ENCODE measurements around the gene MCTP1. TPM values are rescaled to one million over a fixed set of nuclear protein-coding genes. Genes with fewer than 3 reads are reported as not detected.
A peak's percentile ranks its signal among the peaks of the same experiment; 100 is the strongest.

The MCTP1 gene
- total RNA-seq, 4 donors from 2014 or later, result 5.4 to 22.1 (median 5.8) TPM

DNA sequence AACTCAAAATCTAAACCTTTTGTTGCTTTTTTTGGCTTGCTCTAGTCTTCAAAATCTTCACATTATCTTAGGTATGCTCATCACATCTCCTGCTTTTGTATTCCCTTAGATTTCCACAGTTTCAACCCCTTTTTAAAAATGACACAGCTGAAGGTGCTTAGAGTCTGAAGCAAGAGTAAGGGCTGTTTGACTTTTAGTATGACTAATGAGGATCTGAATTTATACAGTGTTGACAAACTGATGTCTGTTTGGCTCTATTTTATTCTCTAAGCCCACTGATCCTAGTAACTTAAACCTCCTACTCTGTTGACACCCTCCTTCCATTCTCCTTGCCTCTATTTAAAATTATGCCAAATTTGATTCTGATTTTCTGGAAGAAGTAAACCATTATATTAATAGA lies 200.1 kb downstream of the MCTP1 start:
- DNase-seq, result no peak
- Histone ChIP-seq H3K27me3 (no peaks in the 10 kb centered on the region), H3K36me3 (no peaks in the 10 kb centered on the region), H3K4me3 (no peak overlapping the region), H3K27ac (no peak overlapping the region), H3K9me3 (no peaks in the 10 kb centered on the region), H3K4me1 (no peaks in the 10 kb centered on the region)
- ATAC-seq, result no peak
- in situ Hi-C loops (cut with MboI; ENCODE audit: low sequenced_read_pairs in 4 of 4), result no loop called here
- intact Hi-C loops (cut with DNase I; ENCODE audit: low total_unique reads), result loop anchor here (10.0 kb wide), 1 partner anchor 50 kb away; no protein-coding TSS in a partner anchor
- TF ChIP-seq CTCF (IDR thresholded peaks at IDR 0.05 in 4 of 5, conservative IDR thresholded peaks at IDR 0.05 in 1 of 5) (no peak), POLR2A (IDR thresholded peaks at IDR 0.05) (no peak)

DNA sequence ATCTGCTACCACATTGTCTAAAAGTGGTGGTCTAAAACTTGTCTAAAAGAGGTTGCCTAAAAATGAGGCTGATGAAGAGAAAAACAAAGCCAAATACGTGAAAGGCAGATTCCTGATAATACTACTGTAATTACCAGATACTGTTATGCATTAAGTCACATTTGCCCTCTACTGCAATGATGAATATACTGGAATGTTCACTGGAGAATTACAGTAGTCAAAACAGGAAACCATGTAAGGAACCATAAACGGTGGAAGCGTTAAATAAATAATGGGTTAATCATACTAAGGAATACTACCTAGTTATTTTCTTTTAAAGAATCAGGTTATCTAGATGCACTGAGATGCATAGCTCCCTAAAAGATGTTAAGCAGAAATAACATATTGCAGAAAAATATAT lies 201.3 kb downstream of the MCTP1 start:
- in situ Hi-C loops (cut with MboI; ENCODE audit: low sequenced_read_pairs in 4 of 4), result no loop called here
- H3K4me1 ChIP-seq, result no peaks in the 10 kb centered on the region
- ATAC-seq, result no peak
- intact Hi-C loops (cut with DNase I; ENCODE audit: low total_unique reads), result loop anchor here (10.0 kb wide), 1 partner anchor 51 kb away; no protein-coding TSS in a partner anchor
- H3K27ac ChIP-seq, result no peak overlapping the region
- H3K36me3 ChIP-seq, result no peaks in the 10 kb centered on the region
- TF ChIP-seq POLR2A (IDR thresholded peaks at IDR 0.05) (no peak), CTCF (IDR thresholded peaks at IDR 0.05 in 4 of 5, conservative IDR thresholded peaks at IDR 0.05 in 1 of 5) (no peak)
- no peaks in the 10 kb centered on the region for H3K27me3 ChIP-seq
- H3K4me3 ChIP-seq, result no peak overlapping the region
- no peaks in the 10 kb centered on the region for H3K9me3 ChIP-seq
- no peak for DNase-seq

DNA sequence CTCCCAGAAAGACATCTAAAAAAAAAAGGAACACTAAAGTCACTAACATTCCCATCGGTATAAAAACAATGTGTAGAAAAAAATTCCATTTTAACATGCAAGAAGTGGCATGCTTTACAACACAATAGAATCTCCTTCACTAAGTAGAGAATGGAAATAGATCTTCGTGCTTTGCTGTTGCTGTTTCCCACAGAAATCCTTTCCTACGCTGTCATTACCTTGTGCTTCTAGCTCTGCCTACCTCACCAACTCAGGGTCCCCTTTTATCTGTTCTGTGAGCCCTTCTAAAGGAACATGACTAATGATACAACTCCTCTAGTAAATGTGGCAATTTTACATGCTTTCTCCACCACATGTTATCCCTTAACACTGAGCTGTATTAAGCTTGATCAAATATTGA lies 202.9 kb downstream of the MCTP1 start:
- in situ Hi-C loops (cut with MboI; ENCODE audit: low sequenced_read_pairs in 4 of 4), result no loop called here
- no peaks in the 10 kb centered on the region for H3K36me3 ChIP-seq
- peak overlapping the region in 3 of 4 donors; percentile 35 to 50 (median 35) for H3K4me3 ChIP-seq
- no peaks in the 10 kb centered on the region for H3K27me3 ChIP-seq
- DNase-seq (no peak), ATAC-seq (no peak)
- no peaks in the 10 kb centered on the region for H3K4me1 ChIP-seq
- TF ChIP-seq CTCF (IDR thresholded peaks at IDR 0.05 in 4 of 5, conservative IDR thresholded peaks at IDR 0.05 in 1 of 5) (no peak), POLR2A (IDR thresholded peaks at IDR 0.05) (no peak)
- no peaks in the 10 kb centered on the region for H3K9me3 ChIP-seq
- intact Hi-C loops (cut with DNase I; ENCODE audit: low total_unique reads), result loop anchor here (10.0 kb wide), 1 partner anchor 53 kb away; no protein-coding TSS in a partner anchor
- H3K27ac ChIP-seq, result peak overlapping the region; percentile 25 to 71 (median 58)

DNA sequence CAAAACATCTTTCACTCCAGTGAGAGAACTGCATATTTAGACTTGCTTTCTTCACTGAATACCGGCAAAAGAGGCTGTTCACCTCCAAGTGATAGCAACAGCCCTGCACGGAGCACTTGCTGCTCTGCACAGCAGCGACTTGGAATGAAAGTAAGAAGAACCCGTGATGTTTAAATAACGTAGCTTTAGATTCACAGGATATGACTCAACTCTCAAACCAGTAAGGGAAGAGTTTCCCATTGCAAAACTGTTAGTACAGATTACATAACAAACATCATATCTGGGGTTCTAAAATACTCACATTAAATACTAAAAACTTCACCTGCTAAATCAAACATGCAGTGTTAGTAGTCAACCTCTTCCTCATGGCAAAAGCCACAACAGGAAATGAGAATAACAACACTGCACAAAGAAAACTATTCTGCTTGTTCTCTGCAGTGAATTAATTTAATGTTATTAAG lies 203.4 kb downstream of the MCTP1 start:
- peak overlapping the region; percentile 16 to 71 (median 58) for H3K27ac ChIP-seq
- H3K4me1 ChIP-seq, result no peaks in the 10 kb centered on the region
- H3K9me3 ChIP-seq, result no peaks in the 10 kb centered on the region
- peak overlapping the region; percentile 28 to 50 (median 35) for H3K4me3 ChIP-seq
- ATAC-seq (peak; percentile 39 to 62), DNase-seq (peak in 1 of 2 donors; percentile 11)
- no peaks in the 10 kb centered on the region for H3K36me3 ChIP-seq
- no peaks in the 10 kb centered on the region for H3K27me3 ChIP-seq
- TF ChIP-seq CTCF (IDR thresholded peaks at IDR 0.05 in 4 of 5, conservative IDR thresholded peaks at IDR 0.05 in 1 of 5) (no peak), POLR2A (IDR thresholded peaks at IDR 0.05) (peak; percentile 50 to 78)
- intact Hi-C loops (cut with DNase I; ENCODE audit: low total_unique reads), result loop anchor here (10.0 kb wide), 1 partner anchor 53 kb away; no protein-coding TSS in a partner anchor
- in situ Hi-C loops (cut with MboI; ENCODE audit: low sequenced_read_pairs in 4 of 4), result no loop called here

DNA sequence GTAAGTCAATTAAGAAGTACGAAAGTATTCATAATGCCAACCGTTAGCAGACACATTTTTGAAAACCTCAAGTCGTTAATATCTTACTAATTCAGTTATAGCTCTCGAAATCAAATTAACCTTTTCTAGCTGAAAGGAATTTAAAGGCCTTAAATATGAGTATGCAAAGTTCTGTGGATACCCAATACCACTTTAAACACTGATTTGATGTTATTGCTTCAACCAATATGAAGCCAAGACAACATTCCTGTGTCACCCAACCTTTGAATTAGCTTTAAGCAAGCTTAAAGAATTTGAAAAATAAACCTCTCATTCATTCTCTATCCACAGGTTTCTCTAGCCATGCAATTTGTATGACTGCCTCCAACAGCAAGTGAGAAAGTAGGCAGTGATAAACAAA lies 204.5 kb downstream of the MCTP1 start:
- H3K9me3 ChIP-seq, result no peaks in the 10 kb centered on the region
- TF ChIP-seq CTCF (IDR thresholded peaks at IDR 0.05 in 4 of 5, conservative IDR thresholded peaks at IDR 0.05 in 1 of 5), result no peak
- no peak for TF ChIP-seq POLR2A (IDR thresholded peaks at IDR 0.05)
- H3K36me3 ChIP-seq, result no peaks in the 10 kb centered on the region
- H3K4me1 ChIP-seq, result no peaks in the 10 kb centered on the region
- no peak for ATAC-seq
- H3K27ac ChIP-seq, result peak overlapping the region; percentile 16 to 71 (median 58)
- H3K4me3 ChIP-seq, result peak overlapping the region; percentile 28 to 50 (median 35)
- H3K27me3 ChIP-seq, result no peaks in the 10 kb centered on the region
- no peak for DNase-seq
- in situ Hi-C loops (cut with MboI; ENCODE audit: low sequenced_read_pairs in 4 of 4), result no loop called here
- intact Hi-C loops (cut with DNase I; ENCODE audit: low total_unique reads), result loop anchor here (10.0 kb wide), 1 partner anchor 54 kb away; no protein-coding TSS in a partner anchor
